Measurements from ENCODE around the gene RBM26.
"Not testable (repeated sequence)": the region's sequence is repeated elsewhere in the genome, so short reads cannot be mapped to it uniquely, and the experiment has no call there.

The RBM26 gene

GRCh38 chr13:79386125-79386826 lies 19.8 kb downstream of the RBM26 start:
- DNase-seq, result no peak

GRCh38 chr13:79385694-79386093 lies 20.4 kb downstream of the RBM26 start:
- DNase-seq, result peak in 1 of 2 donors; percentile 53

GRCh38 chr13:79384022-79384610 lies 21.9 kb downstream of the RBM26 start:
- no peak for DNase-seq

- DNase-seq, result peak in 1 of 2 donors; percentile 44
These were observed 23.3 kb downstream of the RBM26 start for GRCh38 chr13:79382545-79383275.

- DNase-seq, result no peak
These were observed 25.1 kb downstream of the RBM26 start for GRCh38 chr13:79380997-79381396.

- DNase-seq, result no peak
These were observed 26.8 kb downstream of the RBM26 start for GRCh38 chr13:79379274-79379673.

- no peak for DNase-seq
These were observed 29.2 kb downstream of the RBM26 start for GRCh38 chr13:79376843-79377242.

- no peak for DNase-seq
These were observed 31.5 kb downstream of the RBM26 start for GRCh38 chr13:79374578-79374977.

GRCh38 chr13:79373916-79374315 lies 32.1 kb downstream of the RBM26 start:
- no peak for DNase-seq

GRCh38 chr13:79369226-79369625 lies 36.8 kb downstream of the RBM26 start:
- no peak for DNase-seq

GRCh38 chr13:79365981-79366380 lies 40.1 kb downstream of the RBM26 start:
- DNase-seq, result no peak

- no peak for DNase-seq
These were observed 44.8 kb downstream of the RBM26 start for GRCh38 chr13:79361299-79361698.

GRCh38 chr13:79360095-79360494 lies 46.0 kb downstream of the RBM26 start:
- DNase-seq, result no peak

- DNase-seq, result no peak
These were observed 47.0 kb downstream of the RBM26 start for GRCh38 chr13:79359064-79359463.

- DNase-seq, result no peak
These were observed 51.8 kb downstream of the RBM26 start for GRCh38 chr13:79354285-79354684.

GRCh38 chr13:79353693-79354092 lies 52.4 kb downstream of the RBM26 start:
- DNase-seq, result no peak

GRCh38 chr13:79352107-79352506 lies 53.9 kb downstream of the RBM26 start:
- DNase-seq, result no peak

- DNase-seq, result not testable (repeated sequence)
These were observed 56.4 kb downstream of the RBM26 start for GRCh38 chr13:79349608-79350007.

- no peak for DNase-seq
These were observed 57.0 kb downstream of the RBM26 start for GRCh38 chr13:79349011-79349410.

- no peak for DNase-seq
These were observed 59.6 kb downstream of the RBM26 start for GRCh38 chr13:79346300-79346914.

GRCh38 chr13:79341202-79341601 lies 64.9 kb downstream of the RBM26 start:
- no peak for DNase-seq

- no peak for DNase-seq
These were observed 65.6 kb downstream of the RBM26 start for GRCh38 chr13:79340490-79340889.

- no peak for DNase-seq
These were observed 67.7 kb downstream of the RBM26 start for GRCh38 chr13:79338343-79338742.

GRCh38 chr13:79336966-79337365 lies 69.1 kb downstream of the RBM26 start:
- no peak for DNase-seq

Measured in bone marrow (tissue), 2 donors.